GM18867 (cell line): ENCODE data around the gene TMEM52.

ENCODE experiments used
- ATAC-seq: cut with Tn5 transposase; IDR thresholded peaks from one replicate; pipeline ENCODE4 v1.9.1; 2021; ENCODE audit warnings: mild to moderate bottlenecking, moderate library complexity; ENCODE audit not compliant: unreplicated experiment

Gene TMEM52

GRCh38 chr1:1916851-1917251 lies 2.2 kb downstream of the TMEM52 start:
- ATAC-seq, result no peak

GRCh38 chr1:1915911-1916840 lies 2.9 kb downstream of the TMEM52 start:
- ATAC-seq, result no peak

- no peak for ATAC-seq
These were observed 3.9 kb downstream of the TMEM52 start, which contains the start of gene CALML6 for GRCh38 chr1:1914971-1915692. Gene CALML6 (plus strand): TSS chr1:1915260. CDS start chr1:1915281, 21 bp downstream.

GRCh38 chr1:1914101-1914970 lies 4.7 kb downstream of the TMEM52 start:
- ATAC-seq, result no peak

GRCh38 chr1:1911350-1912041 lies 7.6 kb downstream of the TMEM52 start:
- no peak for ATAC-seq

- no peak for ATAC-seq
These were observed 8.3 kb downstream of the TMEM52 start for GRCh38 chr1:1910651-1911331.

- no peak for ATAC-seq
These were observed 9.0 kb downstream of the TMEM52 start for GRCh38 chr1:1910033-1910465.

- ATAC-seq, result no peak
These were observed 10.6 kb downstream of the TMEM52 start for GRCh38 chr1:1908506-1908791.

- no peak for ATAC-seq
These were observed 11.9 kb downstream of the TMEM52 start for GRCh38 chr1:1907098-1907736.

GRCh38 chr1:1906185-1907097 lies 12.6 kb downstream of the TMEM52 start:
- no peak for ATAC-seq

- ATAC-seq, result no peak
These were observed 15.9 kb downstream of the TMEM52 start for GRCh38 chr1:1903224-1903623.

GRCh38 chr1:1901641-1902294 lies 17.3 kb downstream of the TMEM52 start:
- no peak for ATAC-seq

GRCh38 chr1:1900883-1901640 lies 18.0 kb downstream of the TMEM52 start:
- no peak for ATAC-seq

GRCh38 chr1:1899967-1900327 lies 19.1 kb downstream of the TMEM52 start:
- ATAC-seq, result no peak

GRCh38 chr1:1899266-1899966 lies 19.7 kb downstream of the TMEM52 start:
- no peak for ATAC-seq

GRCh38 chr1:1898246-1898933 lies 20.7 kb downstream of the TMEM52 start:
- no peak for ATAC-seq
